HG03025 (cell line): Measurements from ENCODE around the gene ANKRD35.

Source experiments
- ATAC-seq: cut with Tn5 transposase; IDR thresholded peaks from one replicate; pipeline ENCODE4 v1.9.1; 2021; ENCODE audit warnings: mild to moderate bottlenecking, moderate library complexity; ENCODE audit not compliant: unreplicated experiment, low FRiP score

ANKRD35 gene

GRCh38 chr1:145895471-145895870 lies 9.8 kb upstream of the ANKRD35 start:
- no peak for ATAC-seq

GRCh38 chr1:145893306-145894055 lies 7.8 kb upstream of the ANKRD35 start:
- ATAC-seq = no peak

- no peak for ATAC-seq
Observed at GRCh38 chr1:145892486-145893087, 6.9 kb upstream of the ANKRD35 start.

- ATAC-seq = no peak
Observed at GRCh38 chr1:145891587-145892485, 6.2 kb upstream of the ANKRD35 start.

GRCh38 chr1:145891143-145891542 lies 5.5 kb upstream of the ANKRD35 start:
- ATAC-seq = no peak

- ATAC-seq = no peak
Observed at GRCh38 chr1:145889722-145890121, 4.1 kb upstream of the ANKRD35 start.

- ATAC-seq = no peak
Observed at GRCh38 chr1:145887631-145888030, 2.0 kb upstream of the ANKRD35 start.

- ATAC-seq = no peak
Observed at GRCh38 chr1:145886816-145887215, 1.1 kb upstream of the ANKRD35 start.

- no peak for ATAC-seq
Observed at GRCh38 chr1:145886390-145886789, 724 bp upstream of the ANKRD35 start.

GRCh38 chr1:145884675-145885074 lies 991 bp downstream of the ANKRD35 start:
- no peak for ATAC-seq

- ATAC-seq = no peak
Observed at GRCh38 chr1:145879775-145880174, 5.9 kb downstream of the ANKRD35 start.

GRCh38 chr1:145878724-145879123 lies 6.9 kb downstream of the ANKRD35 start:
- no peak for ATAC-seq

GRCh38 chr1:145877923-145878486 lies 7.7 kb downstream of the ANKRD35 start:
- no peak for ATAC-seq

GRCh38 chr1:145874646-145875045 lies 11.0 kb downstream of the ANKRD35 start:
- ATAC-seq = no peak

GRCh38 chr1:145871994-145872924 lies 13.4 kb downstream of the ANKRD35 start:
- no peak for ATAC-seq

GRCh38 chr1:145868232-145868631 lies 17.4 kb downstream of the ANKRD35 start:
- no peak for ATAC-seq

- no peak for ATAC-seq
Observed at GRCh38 chr1:145863282-145864018, 22.2 kb downstream of the ANKRD35 start.

- peak; percentile 61 for ATAC-seq
Observed at GRCh38 chr1:145859491-145860023, 26.1 kb downstream of the ANKRD35 start.
